PC-9 (cell line): ENCODE results near the gene ITPRIPL1. TPM values are rescaled to one million over a fixed set of nuclear protein-coding genes. Genes with fewer than 3 reads are reported as not detected.

ENCODE experiments used
- BruUV-seq: library from RNA; stranded (reverse); fragments of 400-500 nt; replicated peaks from 2 replicates; lab custom pipeline; 2021; lab: Mats Ljungman, UMichigan
- CTCF ChIA-PET: fragments of 300-600 bp; sonication (Branson Sonifier 250); formaldehyde crosslinking; loops from one replicate; lab custom pipeline; 2022; ENCODE audit warnings: antibody characterized with exemption; lab: Charles Lee
- POLR2A ChIA-PET: fragments of 300-600 bp; sonication (Branson Sonifier 250); formaldehyde crosslinking; loops from one replicate; lab custom pipeline; 2022; ENCODE audit warnings: antibody characterized with exemption; ENCODE audit not compliant: unreplicated experiment; lab: Charles Lee
- DNase-seq, 2 experiments: peaks; one replicate each; pipeline versions ENCODE4 v3.0.0 to v3.0.0-alpha.2; 2015 to 2022; ENCODE audit warnings: mixed read lengths in 1 of 2
- H2AFZ ChIP-seq: fragments of 200-600 bp; sonication (generic); 2 replicates; pipeline ENCODE4 v1.8.1; 2017; ENCODE audit warnings: antibody characterized with exemption
- H3F3A ChIP-seq: fragments of 200-600 bp; sonication (generic); 2 replicates; pipeline ENCODE4 v1.8.1; 2017; ENCODE audit warnings: antibody characterized with exemption, mild to moderate bottlenecking, low read depth; ENCODE audit not compliant: insufficient read depth
- H3K27ac ChIP-seq: fragments of 200-600 bp; sonication (generic); 2 replicates; pipeline ENCODE4 v1.6.1; 2016; ENCODE audit warnings: mixed run types
- H3K27me3 ChIP-seq: fragments of 200-600 bp; sonication (generic); 2 replicates; pipeline ENCODE4 v1.6.1; 2016; ENCODE audit warnings: low read depth, mixed run types; ENCODE audit not compliant: insufficient read depth
- H3K36me3 ChIP-seq: fragments of 200-600 bp; sonication (generic); 2 replicates; pipeline ENCODE4 v1.6.1; 2016; ENCODE audit warnings: low read depth, mixed run types
- H3K4me1 ChIP-seq: fragments of 200-600 bp; sonication (generic); replicated peaks from 2 replicates; pipeline ENCODE4 v1.6.1; 2016; ENCODE audit warnings: mixed run types; ENCODE audit not compliant: insufficient read depth
- H3K4me2 ChIP-seq: fragments of 200-600 bp; sonication (generic); 2 replicates; pipeline ENCODE4 v1.6.1; 2017; ENCODE audit warnings: mixed run types
- H3K4me3 ChIP-seq: fragments of 200-600 bp; sonication (generic); 2 replicates; pipeline ENCODE4 v1.6.1; 2016; ENCODE audit warnings: mixed run types
- H3K79me2 ChIP-seq: fragments of 200-600 bp; sonication (generic); 2 replicates; pipeline ENCODE4 v1.6.1; 2017; ENCODE audit warnings: low read depth, mixed run types
- H3K9me2 ChIP-seq: fragments of 200-600 bp; sonication (generic); 2 replicates; pipeline ENCODE4 v1.8.1; 2017; ENCODE audit warnings: mild to moderate bottlenecking; ENCODE audit not compliant: insufficient read depth
- H3K9me3 ChIP-seq: fragments of 200-600 bp; sonication (generic); 2 replicates; pipeline ENCODE4 v1.8.1; 2016; ENCODE audit warnings: low read depth; ENCODE audit not compliant: insufficient read depth
- H4K20me1 ChIP-seq: fragments of 200-600 bp; sonication (generic); 2 replicates; pipeline ENCODE4 v1.8.1; 2017; ENCODE audit not compliant: insufficient read depth
- CTCF ChIP-seq: fragments of 200-600 bp; sonication (generic); conservative IDR thresholded peaks from 2 replicates; pipeline ENCODE4 v1.6.1; 2017; ENCODE audit warnings: mixed run types, antibody characterized with exemption, mild to moderate bottlenecking, moderate library complexity
- EZH2 ChIP-seq: fragments of 200-600 bp; sonication (generic); IDR thresholded peaks from 2 replicates; pipeline ENCODE4 v1.8.0; 2017; ENCODE audit warnings: antibody characterized with exemption, low read depth
- intact Hi-C: fragments of 100-400 bp; cut with micrococcal nuclease; formaldehyde crosslinking; loops from one replicate; pipeline ENCODE4 v1.10.0; 2022; ENCODE audit not compliant: unreplicated experiment
- total RNA-seq: library from RNA; stranded (reverse); gene quantifications from 2 replicates; pipeline ENCODE4 v1.2.3, GENCODE V29; 2021

Gene ITPRIPL1
- total RNA-seq, 1 experiment from 2014 or later = not detected

- ChIA-PET CTCF (no interaction called here), POLR2A (interaction anchor here (0.6 kb wide), 1 partner anchor 18 kb away, joined by 3 read pairs; no protein-coding TSS in a partner anchor)
- H3K9me2 ChIP-seq = no peaks in the 10 kb centered on the region
- no peaks in the 10 kb centered on the region for H3K9me3 ChIP-seq
- H3K4me3 ChIP-seq = no peak overlapping the region
- no peak for DNase-seq
- BruUV-seq = no TSS peak
- intact Hi-C loops = loop anchor here (10.0 kb wide), 1 partner anchor 431 kb away; the partner anchor contains the start of gene CNNM4
- no peak overlapping the region for H3K27ac ChIP-seq
- no peaks in the 10 kb centered on the region for H4K20me1 ChIP-seq
- peaks cover 38% of the 10 kb centered on the region for H3K79me2 ChIP-seq
- peaks cover 40% of the 10 kb centered on the region for H3K4me1 ChIP-seq
- TF ChIP-seq EZH2 (no peak), CTCF (no peak)
- no peak overlapping the region for H2AFZ ChIP-seq
- no peaks in the 10 kb centered on the region for H3K36me3 ChIP-seq
- no peaks in the 10 kb centered on the region for H3K27me3 ChIP-seq
- no peak overlapping the region for H3K4me2 ChIP-seq
- H3F3A ChIP-seq = peaks cover 37% of the 10 kb centered on the region
These were observed 8.6 kb downstream of the ITPRIPL1 start for GRCh38 chr2:96333708-96334107.

- peak overlapping the region; percentile 99 for H2AFZ ChIP-seq
- no peak overlapping the region for H3K27ac ChIP-seq
- peaks cover 14% of the 10 kb centered on the region; the same call in 1 of the 2 replicates for H3F3A ChIP-seq
- peak overlapping the region; percentile 79 for H3K4me3 ChIP-seq
- no peaks in the 10 kb centered on the region for H3K9me3 ChIP-seq
- intact Hi-C loops = loop anchor here (1.0 to 10.0 kb wide), 3 partner anchors 31 to 429 kb away; partner anchors contain the start of genes CIAO1, CNNM4, SNRNP200 and TMEM127
- no peaks in the 10 kb centered on the region for H3K36me3 ChIP-seq
- no peaks in the 10 kb centered on the region for H3K9me2 ChIP-seq
- TSS peak; percentile 68 for BruUV-seq
- no peaks in the 10 kb centered on the region for H3K27me3 ChIP-seq
- CTCF ChIA-PET = interaction anchor here (0.6 kb wide), 1 partner anchor 438 kb away, joined by 3 read pairs; no protein-coding TSS in a partner anchor
- H3K79me2 ChIP-seq = peaks cover 61% of the 10 kb centered on the region
- DNase-seq = no peak
- POLR2A ChIA-PET = interaction anchor here (0.6 to 0.7 kb wide), 4 partner anchors 64 to 1024 kb away, joined by 3 read pairs; no protein-coding TSS in a partner anchor
- TF ChIP-seq EZH2 = no peak
- TF ChIP-seq CTCF = no peak
- peak overlapping the region; percentile 90 for H3K4me2 ChIP-seq
- H3K4me1 ChIP-seq = peaks cover 23% of the 10 kb centered on the region
- H4K20me1 ChIP-seq = no peaks in the 10 kb centered on the region
These were observed 11.1 kb downstream of the ITPRIPL1 start for GRCh38 chr2:96336104-96336775.

GRCh38 chr2:96336873-96337272, 11.8 kb downstream of the ITPRIPL1 start:
- Histone ChIP-seq H3K4me1 (peaks cover 29% of the 10 kb centered on the region), H3K4me2 (peak overlapping the region; percentile 90), H3K9me2 (no peaks in the 10 kb centered on the region), H4K20me1 (no peaks in the 10 kb centered on the region), H2AFZ (peak overlapping the region; percentile 99; the same call in 1 of the 2 replicates), H3K79me2 (peaks cover 67% of the 10 kb centered on the region), H3K36me3 (peaks cover 3% of the 10 kb centered on the region; the same call in 1 of the 2 replicates), H3K9me3 (no peaks in the 10 kb centered on the region), H3K27ac (no peak overlapping the region), H3K4me3 (peak overlapping the region; percentile 79; the same call in 1 of the 2 replicates), H3K27me3 (no peaks in the 10 kb centered on the region), H3F3A (peaks cover 17% of the 10 kb centered on the region; the same call in 1 of the 2 replicates)
- ChIA-PET POLR2A (interaction anchor here (0.6 kb wide), 2 partner anchors 16 to 196 kb away, joined by 3 to 6 read pairs; no protein-coding TSS in a partner anchor), CTCF (no interaction called here)
- intact Hi-C loops = loop anchor here (1.0 to 10.0 kb wide), 3 partner anchors 32 to 428 kb away; partner anchors contain the start of genes CIAO1, CNNM4, SNRNP200 and TMEM127
- no TSS peak for BruUV-seq
- TF ChIP-seq EZH2 = no peak
- TF ChIP-seq CTCF = no peak
- no peak for DNase-seq
